Activated T-helper 2 cell treated with anti-CD3 and anti-CD28 coated beads, Interferon-gamma antibody, Interleukin-2, Interleukin-4, amounts not matched to agents 10 μg/mL and 5 μg/mL and 100 μg/mL, durations not matched to agents 14 hours and 24 hours and 36 hours (primary cell): Measurements from ENCODE around the gene AKR1D1. TPM values are rescaled to one million over a fixed set of nuclear protein-coding genes. Genes with fewer than 3 reads are reported as not detected.
"Not testable (repeated sequence)": the region's sequence is repeated elsewhere in the genome, so short reads cannot be mapped to it uniquely, and the experiment has no call there.

ENCODE experiments used
- DNase-seq: peaks from one replicate; pipeline ENCODE4 v3.0.0; 2021; ENCODE audit warnings: low spot score
- H3K27ac Mint-ChIP-seq: one replicate; pipeline ENCODE4 v1.8.0; 2021; ENCODE audit warnings: mixed read lengths
- H3K27me3 Mint-ChIP-seq: one replicate; pipeline ENCODE4 v1.8.0; 2021; ENCODE audit warnings: low read depth, mixed read lengths
- H3K36me3 Mint-ChIP-seq: one replicate; pipeline ENCODE4 v1.8.0; 2021; ENCODE audit warnings: low read depth, mixed read lengths
- H3K4me1 Mint-ChIP-seq: one replicate; pipeline ENCODE4 v1.8.0; 2021; ENCODE audit warnings: low read depth, mixed read lengths
- H3K4me3 Mint-ChIP-seq: one replicate; pipeline ENCODE4 v1.8.0; 2021; ENCODE audit warnings: low read depth, mild to moderate bottlenecking, moderate library complexity, mixed read lengths
- H3K9me3 Mint-ChIP-seq: one replicate; pipeline ENCODE4 v1.8.0; 2021; ENCODE audit warnings: mixed read lengths
- intact Hi-C: fragments of 100-400 bp; cut with micrococcal nuclease; formaldehyde crosslinking; loops from one replicate; pipeline ENCODE4 v1.15.1; 2023
- total RNA-seq: library from RNA; stranded (reverse); gene quantifications from 2 replicates; pipeline ENCODE4 v1.2.3, GENCODE V29; 2022

Gene AKR1D1, protein sequence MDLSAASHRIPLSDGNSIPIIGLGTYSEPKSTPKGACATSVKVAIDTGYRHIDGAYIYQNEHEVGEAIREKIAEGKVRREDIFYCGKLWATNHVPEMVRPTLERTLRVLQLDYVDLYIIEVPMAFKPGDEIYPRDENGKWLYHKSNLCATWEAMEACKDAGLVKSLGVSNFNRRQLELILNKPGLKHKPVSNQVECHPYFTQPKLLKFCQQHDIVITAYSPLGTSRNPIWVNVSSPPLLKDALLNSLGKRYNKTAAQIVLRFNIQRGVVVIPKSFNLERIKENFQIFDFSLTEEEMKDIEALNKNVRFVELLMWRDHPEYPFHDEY
- not detected in 2 replicates for total RNA-seq

DNA sequence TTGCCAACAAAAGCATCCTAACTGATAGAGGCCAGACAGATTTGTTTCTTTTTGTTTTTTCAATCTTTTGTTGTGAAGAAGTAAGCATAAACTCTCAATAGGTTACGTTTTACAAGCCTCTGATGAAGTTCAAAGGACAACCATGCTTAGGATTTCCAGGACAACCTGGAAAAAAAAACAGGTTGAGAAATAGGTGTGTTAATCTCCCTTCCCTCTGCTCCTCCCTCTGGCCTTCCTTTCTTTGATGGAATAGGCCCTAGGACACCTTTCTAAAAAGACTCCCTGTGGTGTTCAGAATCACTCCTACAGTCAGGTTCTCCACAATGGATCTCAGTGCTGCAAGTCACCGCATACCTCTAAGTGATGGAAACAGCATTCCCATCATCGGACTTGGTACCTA is at the start of gene AKR1D1:
TSS of gene AKR1D1 (plus strand) at position 264 of the 400 bp plus-strand sequence. CDS start at position 324, 60 bp downstream.
- intact Hi-C loops = no loop called here
- Mint-ChIP-seq H3K9me3 (no peaks in the 10 kb centered on the region), H3K4me3 (no peak within 1 kb of the TSS), H3K27me3 (peaks cover 2% of the 10 kb centered on the region), H3K27ac (no peak within 1 kb of the TSS), H3K4me1 (no peaks in the 10 kb centered on the region), H3K36me3 (no peaks in the 10 kb centered on the region)
- DNase-seq = no peak

DNA sequence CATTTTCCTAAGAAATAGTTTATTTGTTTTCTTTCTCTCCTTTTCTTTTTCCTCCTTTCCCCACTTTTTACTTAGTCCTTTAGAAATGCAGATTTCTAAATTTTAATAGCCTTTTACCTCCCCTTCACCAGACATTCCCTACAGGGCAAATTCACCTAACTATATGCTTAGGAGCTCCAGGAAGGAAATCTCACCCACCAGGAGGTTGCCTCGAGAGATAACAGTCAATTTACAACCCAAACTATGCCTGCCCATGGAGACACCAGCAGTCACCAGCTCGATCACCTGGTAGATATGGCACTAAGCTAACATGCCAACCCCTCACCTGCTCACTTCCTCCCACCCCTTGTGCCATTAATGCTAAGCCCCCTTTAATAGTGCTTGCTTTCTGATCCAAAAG is 49.2 kb upstream of the AKR1D1 start:
- no peaks in the 10 kb centered on the region for H3K36me3 Mint-ChIP-seq
- intact Hi-C loops = no loop called here
- H3K9me3 Mint-ChIP-seq = peaks cover 12% of the 10 kb centered on the region
- H3K27ac Mint-ChIP-seq = no peak overlapping the region
- H3K4me3 Mint-ChIP-seq = no peak overlapping the region
- peaks cover 3% of the 10 kb centered on the region for H3K4me1 Mint-ChIP-seq
- peaks cover 6% of the 10 kb centered on the region for H3K27me3 Mint-ChIP-seq
- no peak for DNase-seq

DNA sequence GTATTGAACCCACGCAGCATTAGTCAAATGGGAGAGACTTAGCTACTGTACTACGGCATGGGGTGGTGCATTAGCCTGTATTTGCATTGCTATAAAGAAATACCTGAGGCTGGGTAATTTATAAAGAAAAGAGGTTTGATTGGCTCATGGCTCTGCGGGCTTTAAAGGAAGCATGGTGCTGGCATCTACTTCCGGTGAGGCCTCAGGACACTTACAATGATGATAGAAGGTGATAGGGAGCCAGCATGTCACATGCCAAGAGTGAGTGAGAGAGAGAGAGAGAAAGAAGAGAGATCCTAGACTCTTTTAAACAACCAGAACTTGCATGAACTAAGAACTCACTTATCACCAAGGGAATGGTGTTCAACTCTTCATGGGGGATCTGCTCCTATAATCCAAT is 47.1 kb upstream of the AKR1D1 start:
- H3K4me3 Mint-ChIP-seq = no peak overlapping the region
- H3K9me3 Mint-ChIP-seq = peaks cover 9% of the 10 kb centered on the region
- DNase-seq = no peak
- H3K36me3 Mint-ChIP-seq = no peaks in the 10 kb centered on the region
- H3K27me3 Mint-ChIP-seq = peaks cover 6% of the 10 kb centered on the region
- intact Hi-C loops = no loop called here
- no peaks in the 10 kb centered on the region for H3K4me1 Mint-ChIP-seq
- no peak overlapping the region for H3K27ac Mint-ChIP-seq

DNA sequence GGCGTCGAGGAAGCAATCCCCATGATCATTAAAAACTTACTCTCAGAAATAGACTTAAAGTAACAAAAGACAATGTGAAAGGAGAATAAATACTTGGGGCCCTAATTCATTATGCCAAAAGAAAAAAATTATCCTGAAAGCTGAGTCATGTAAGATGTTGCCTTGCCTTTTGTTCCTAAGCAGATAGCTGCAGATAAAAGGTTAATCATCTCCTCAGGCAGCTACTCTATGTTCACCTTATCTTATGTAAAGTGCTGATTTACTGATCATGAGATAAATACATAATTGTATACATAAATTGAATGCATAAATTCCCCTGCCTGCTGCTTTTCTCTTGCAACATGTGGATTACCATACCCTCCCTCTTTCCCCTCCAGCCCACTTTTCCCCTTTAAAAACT is 46.3 kb upstream of the AKR1D1 start:
- no peak overlapping the region for H3K4me3 Mint-ChIP-seq
- H3K4me1 Mint-ChIP-seq = no peaks in the 10 kb centered on the region
- intact Hi-C loops = no loop called here
- DNase-seq = no peak
- peaks cover 6% of the 10 kb centered on the region for H3K27me3 Mint-ChIP-seq
- no peak overlapping the region for H3K27ac Mint-ChIP-seq
- H3K9me3 Mint-ChIP-seq = peaks cover 9% of the 10 kb centered on the region
- no peaks in the 10 kb centered on the region for H3K36me3 Mint-ChIP-seq

DNA sequence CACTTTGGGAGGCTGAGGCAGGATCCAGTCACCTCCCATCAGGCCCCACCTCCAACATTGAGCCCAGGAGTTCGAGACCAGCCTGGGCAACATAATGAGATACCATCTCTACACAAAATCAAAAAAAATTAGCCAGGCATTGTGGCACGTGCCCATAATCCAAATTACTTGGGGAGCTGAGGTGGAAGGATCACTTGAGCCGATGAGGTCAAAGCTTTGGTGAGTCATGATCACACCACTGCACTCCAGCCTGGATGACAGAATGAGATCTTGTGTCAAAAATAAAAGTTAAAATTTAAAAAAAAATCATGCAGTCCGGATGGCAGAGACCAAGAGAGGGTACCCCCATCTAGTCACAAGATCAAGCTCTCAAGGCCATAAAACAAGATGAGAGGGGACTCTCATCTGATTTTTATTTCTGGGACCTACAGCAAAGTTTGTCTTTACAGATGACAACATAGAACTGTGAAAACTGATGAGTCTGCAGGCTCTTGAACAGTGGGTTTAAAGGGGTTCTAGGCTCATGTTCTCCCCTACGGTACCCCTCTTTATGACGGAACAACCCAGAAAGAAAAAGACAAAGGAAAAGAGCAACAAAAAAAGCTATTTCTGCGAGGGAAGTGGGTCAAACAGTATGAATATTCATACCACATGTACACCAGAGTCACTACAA is 45.4 kb upstream of the AKR1D1 start:
- peaks cover 6% of the 10 kb centered on the region for H3K27me3 Mint-ChIP-seq
- H3K27ac Mint-ChIP-seq = no peak overlapping the region
- intact Hi-C loops = no loop called here
- no peaks in the 10 kb centered on the region for H3K4me1 Mint-ChIP-seq
- DNase-seq = no peak
- no peaks in the 10 kb centered on the region for H3K36me3 Mint-ChIP-seq
- H3K9me3 Mint-ChIP-seq = peaks cover 4% of the 10 kb centered on the region
- H3K4me3 Mint-ChIP-seq = no peak overlapping the region

DNA sequence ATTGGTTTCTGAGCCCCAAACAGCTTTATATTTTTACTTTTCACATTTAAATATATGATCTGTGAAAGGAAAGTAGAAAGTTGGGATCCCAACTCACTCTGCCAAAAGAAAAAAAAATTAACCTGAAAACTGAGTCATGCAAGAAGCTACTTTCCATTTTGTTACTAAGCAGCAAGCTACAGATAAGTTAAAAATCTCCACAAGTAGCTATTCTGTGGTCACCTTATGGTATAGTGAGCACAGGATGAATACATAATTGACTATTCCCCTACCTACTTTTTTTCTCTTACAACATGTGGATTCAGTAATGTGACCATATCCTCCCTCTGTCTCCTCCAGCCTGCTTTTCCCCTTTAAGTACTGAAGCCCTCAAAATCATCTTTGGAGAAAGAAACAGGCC is 44.1 kb upstream of the AKR1D1 start:
- intact Hi-C loops = no loop called here
- H3K27me3 Mint-ChIP-seq = peaks cover 4% of the 10 kb centered on the region
- H3K36me3 Mint-ChIP-seq = peaks cover 3% of the 10 kb centered on the region
- no peaks in the 10 kb centered on the region for H3K4me1 Mint-ChIP-seq
- H3K9me3 Mint-ChIP-seq = peaks cover 4% of the 10 kb centered on the region
- H3K27ac Mint-ChIP-seq = no peak overlapping the region
- no peak for DNase-seq
- no peak overlapping the region for H3K4me3 Mint-ChIP-seq

DNA sequence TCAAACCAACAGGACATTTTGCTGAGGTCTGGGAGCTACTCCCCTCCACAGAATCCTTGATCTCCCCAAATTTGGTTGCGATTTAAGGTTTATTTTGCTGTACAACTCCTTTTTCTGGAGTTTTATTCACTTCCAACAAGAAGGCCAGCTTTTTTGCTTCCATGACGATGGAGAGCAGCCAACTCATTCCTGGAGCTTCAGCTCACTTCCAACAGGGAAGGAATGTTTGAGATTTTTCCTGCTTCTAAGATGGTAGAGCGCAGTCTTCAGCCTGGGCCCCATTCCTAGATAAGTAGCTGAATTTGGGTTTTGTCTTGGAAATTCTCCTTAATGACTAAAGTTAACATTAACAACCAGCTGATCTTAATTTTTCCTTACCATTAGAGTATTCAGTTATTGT is 43.5 kb upstream of the AKR1D1 start:
- intact Hi-C loops = no loop called here

DNA sequence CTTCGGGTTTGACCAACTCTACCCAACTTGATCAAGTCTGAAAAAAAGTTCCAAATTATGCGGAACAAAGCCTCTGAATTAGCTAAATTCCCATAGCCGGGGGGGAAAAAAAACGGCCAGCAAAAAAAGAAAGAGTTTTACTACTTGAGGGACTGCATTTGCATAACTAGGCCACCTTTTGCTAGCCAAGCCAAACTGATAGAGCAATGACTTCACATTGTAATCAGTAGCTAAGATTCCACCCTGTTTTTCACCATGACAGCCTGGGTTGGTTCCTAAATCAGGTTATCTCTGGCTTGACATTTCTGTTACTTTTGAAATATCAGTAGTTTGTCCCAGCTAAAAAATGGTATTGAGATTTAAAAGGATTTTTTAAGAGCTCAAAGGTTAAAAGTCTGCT is 43.0 kb upstream of the AKR1D1 start:
- Mint-ChIP-seq H3K36me3 (peaks cover 3% of the 10 kb centered on the region), H3K4me1 (no peaks in the 10 kb centered on the region), H3K27ac (no peak overlapping the region), H3K27me3 (peaks cover 4% of the 10 kb centered on the region), H3K9me3 (peaks cover 4% of the 10 kb centered on the region), H3K4me3 (no peak overlapping the region)
- no peak for DNase-seq
- intact Hi-C loops = no loop called here

More for the DNA sequence above, 43.5 kb upstream of the AKR1D1 start:
- H3K27me3 Mint-ChIP-seq = peaks cover 4% of the 10 kb centered on the region
- H3K27ac Mint-ChIP-seq = no peak overlapping the region
- peaks cover 3% of the 10 kb centered on the region for H3K36me3 Mint-ChIP-seq
- H3K9me3 Mint-ChIP-seq = peaks cover 4% of the 10 kb centered on the region
- no peaks in the 10 kb centered on the region for H3K4me1 Mint-ChIP-seq
- DNase-seq = no peak
- H3K4me3 Mint-ChIP-seq = no peak overlapping the region

DNA sequence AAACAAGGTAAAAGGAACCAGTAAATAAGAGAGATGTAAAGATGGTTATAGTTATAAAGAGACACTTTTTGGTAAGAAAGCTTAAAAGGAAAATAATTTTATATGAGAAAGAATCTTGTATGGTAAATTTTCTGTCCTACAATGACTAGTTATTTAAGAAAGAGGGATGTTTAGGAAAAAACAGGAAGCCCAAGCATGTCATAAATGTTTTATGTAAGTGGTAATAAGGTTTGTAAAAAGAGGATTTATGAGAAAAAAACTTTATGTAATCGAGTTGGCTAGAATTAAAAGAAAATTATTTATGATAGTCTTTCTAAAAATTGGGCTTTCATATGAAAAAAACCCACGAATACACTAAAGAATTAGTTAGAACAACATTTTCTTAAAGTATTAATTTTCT is 40.1 kb upstream of the AKR1D1 start:
- Mint-ChIP-seq H3K36me3 (peaks cover 3% of the 10 kb centered on the region), H3K9me3 (peaks cover 4% of the 10 kb centered on the region), H3K4me1 (no peaks in the 10 kb centered on the region), H3K27ac (no peak overlapping the region), H3K4me3 (no peak overlapping the region), H3K27me3 (peaks cover 2% of the 10 kb centered on the region)
- no peak for DNase-seq
- intact Hi-C loops = no loop called here

DNA sequence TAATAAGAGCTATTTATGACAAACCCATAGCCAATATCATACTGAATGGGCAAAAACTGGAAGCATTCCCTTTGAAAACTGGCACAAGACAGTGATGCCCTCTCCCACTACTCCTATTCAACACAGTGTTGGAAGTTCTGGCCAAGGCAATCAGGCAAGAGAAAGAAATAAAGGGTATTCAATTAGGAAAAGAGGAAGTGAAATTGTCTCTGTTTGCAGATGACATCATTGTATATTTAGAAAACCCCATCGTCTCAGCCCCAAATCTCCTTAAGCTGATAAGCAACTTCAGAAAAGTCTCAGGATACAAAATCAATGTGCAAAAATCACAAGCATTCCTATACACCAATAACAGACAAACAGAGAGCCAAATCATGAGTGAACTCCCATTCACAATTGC is 36.2 kb upstream of the AKR1D1 start:
- H3K9me3 Mint-ChIP-seq, H3K4me1 Mint-ChIP-seq, H3K36me3 Mint-ChIP-seq, H3K27ac Mint-ChIP-seq, H3K27me3 Mint-ChIP-seq, H3K4me3 Mint-ChIP-seq, intact Hi-C loops, DNase-seq: not testable (repeated sequence)

DNA sequence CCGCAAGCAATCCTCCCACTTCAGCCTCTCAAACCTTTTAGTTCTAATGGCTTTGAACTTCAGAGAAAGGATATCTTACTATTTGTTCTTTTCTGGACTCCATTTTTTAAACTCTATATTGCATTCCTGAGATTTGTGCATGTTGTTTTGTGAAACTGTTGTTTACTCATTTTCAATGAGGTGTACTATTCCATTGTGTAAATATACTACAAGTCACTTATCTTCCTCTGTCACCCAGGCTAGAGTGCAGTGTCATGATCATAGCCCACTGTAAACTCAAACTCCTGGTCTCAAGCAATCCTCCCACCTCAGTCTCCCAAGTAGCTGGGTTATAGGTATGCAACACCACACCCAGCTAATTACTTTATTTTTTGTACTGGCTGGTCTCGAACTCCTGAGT is 31.4 kb upstream of the AKR1D1 start:
- H3K9me3 Mint-ChIP-seq = no peaks in the 10 kb centered on the region

DNA sequence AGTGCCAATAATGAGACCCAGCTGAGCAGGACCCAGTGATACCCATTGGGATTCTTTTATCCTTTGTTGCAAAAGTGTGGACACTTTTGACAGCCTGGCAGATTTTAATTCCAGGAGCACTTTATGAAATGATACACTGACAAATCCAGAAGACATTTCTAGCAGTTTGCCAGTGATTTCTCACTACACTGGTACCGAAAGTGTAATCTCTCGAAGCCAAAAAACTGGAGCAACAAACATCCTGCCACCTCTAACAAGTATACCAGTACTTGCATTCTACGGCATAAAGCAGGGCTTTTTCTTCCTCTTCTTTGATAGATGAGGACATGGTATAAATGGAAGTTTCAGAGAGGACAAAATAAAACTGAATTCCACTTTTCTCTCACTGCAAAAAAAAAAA is 28.4 kb upstream of the AKR1D1 start:
- H3K27me3 Mint-ChIP-seq = peaks cover 9% of the 10 kb centered on the region
- H3K36me3 Mint-ChIP-seq = no peaks in the 10 kb centered on the region
- intact Hi-C loops = no loop called here
- H3K4me1 Mint-ChIP-seq = no peaks in the 10 kb centered on the region
- H3K4me3 Mint-ChIP-seq = no peak overlapping the region
- no peak overlapping the region for H3K27ac Mint-ChIP-seq
- no peaks in the 10 kb centered on the region for H3K9me3 Mint-ChIP-seq
- no peak for DNase-seq

More for the DNA sequence above, 31.4 kb upstream of the AKR1D1 start:
- Mint-ChIP-seq H3K4me1 (no peaks in the 10 kb centered on the region), H3K4me3 (no peak overlapping the region), H3K27me3 (peaks cover 9% of the 10 kb centered on the region), H3K27ac (no peak overlapping the region), H3K36me3 (no peaks in the 10 kb centered on the region)
- no peak for DNase-seq
- intact Hi-C loops = no loop called here

DNA sequence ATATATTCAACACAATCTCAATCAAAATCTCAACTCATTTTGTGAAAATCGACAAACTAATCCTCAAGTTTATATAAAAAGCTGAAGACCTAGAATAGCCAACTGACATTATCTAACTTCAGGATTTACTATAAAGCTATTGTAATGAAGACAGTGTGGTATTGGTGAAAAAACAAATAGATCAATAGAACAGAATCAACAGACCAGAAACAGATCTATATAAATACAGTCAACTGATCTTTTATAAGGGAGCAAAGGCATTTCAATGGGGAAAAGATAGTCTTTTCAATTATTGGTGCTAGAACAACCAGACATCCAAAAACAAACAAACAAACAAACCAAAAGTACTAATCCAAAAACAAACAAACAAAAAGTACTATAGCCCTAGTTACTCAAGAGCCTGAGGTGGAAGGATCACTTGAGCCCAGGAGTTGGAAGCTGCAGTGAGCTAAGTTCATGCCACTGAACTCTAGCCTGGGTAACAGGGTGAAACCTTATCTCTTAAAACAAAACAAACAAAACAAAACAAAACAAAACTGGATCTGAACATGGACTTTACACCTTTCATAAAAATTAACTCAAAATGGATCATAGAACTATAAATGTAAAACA is 26.6 kb upstream of the AKR1D1 start:
- intact Hi-C loops = no loop called here
- no peak overlapping the region for H3K4me3 Mint-ChIP-seq
- no peak overlapping the region for H3K27ac Mint-ChIP-seq
- H3K27me3 Mint-ChIP-seq = peaks cover 7% of the 10 kb centered on the region
- H3K36me3 Mint-ChIP-seq = no peaks in the 10 kb centered on the region
- H3K4me1 Mint-ChIP-seq = no peaks in the 10 kb centered on the region
- no peaks in the 10 kb centered on the region for H3K9me3 Mint-ChIP-seq
- DNase-seq = no peak
